Stimulated activated CD8-positive, alpha-beta memory T cell treated with anti-CD3 and anti-CD28 coated beads, Interleukin-15, amount 100 ng/mL, for 48 hours (primary cell): Measurements from ENCODE around the gene NDRG2.
"Not testable (repeated sequence)": the region's sequence is repeated elsewhere in the genome, so short reads cannot be mapped to it uniquely, and the experiment has no call there.

Experiments used
- DNase-seq, 2 donors: peaks; one replicate each; pipeline ENCODE4 v3.0.0-alpha.2; 2020; ENCODE audit warnings: low read depth in 2 of 2

NDRG2 gene

GRCh38 chr14:21055432-21056117 is 30.7 kb upstream of the NDRG2 start:
- DNase-seq, result no peak

GRCh38 chr14:21054768-21055145 is 29.9 kb upstream of the NDRG2 start:
- no peak for DNase-seq

GRCh38 chr14:21054123-21054767 is 29.4 kb upstream of the NDRG2 start:
- DNase-seq, result no peak

GRCh38 chr14:21053184-21054122 is 28.6 kb upstream of the NDRG2 start:
- DNase-seq, result no peak

- DNase-seq, result no peak
Observed at GRCh38 chr14:21050597-21050996, 25.7 kb upstream of the NDRG2 start.

- DNase-seq, result no peak
Observed at GRCh38 chr14:21049271-21049673, 24.4 kb upstream of the NDRG2 start.

- no peak for DNase-seq
Observed at GRCh38 chr14:21048638-21049037, 23.8 kb upstream of the NDRG2 start.

- no peak for DNase-seq
Observed at GRCh38 chr14:21047378-21047781, 22.5 kb upstream of the NDRG2 start.

- DNase-seq, result no peak
Observed at GRCh38 chr14:21043974-21044618, 19.2 kb upstream of the NDRG2 start.

GRCh38 chr14:21043387-21043973 is 18.6 kb upstream of the NDRG2 start:
- DNase-seq, result no peak

- DNase-seq, result no peak
Observed at GRCh38 chr14:21042918-21043317, 18.1 kb upstream of the NDRG2 start.

- DNase-seq, result no peak
Observed at GRCh38 chr14:21041676-21042433, 17.0 kb upstream of the NDRG2 start, which contains the start of gene RNASE7. Gene RNASE7, plus strand, starts transcription at chr14:21042362. Its CDS starts 631 bp downstream, at chr14:21042993.

GRCh38 chr14:21040941-21041340 is 16.1 kb upstream of the NDRG2 start:
- DNase-seq, result not testable (repeated sequence)

GRCh38 chr14:21040370-21040925 is 15.6 kb upstream of the NDRG2 start:
- no peak for DNase-seq

- DNase-seq, result no peak
Observed at GRCh38 chr14:21039585-21040369, 14.9 kb upstream of the NDRG2 start.

- DNase-seq, result no peak
Observed at GRCh38 chr14:21038441-21039422, 13.9 kb upstream of the NDRG2 start.

GRCh38 chr14:21037156-21037555 is 12.3 kb upstream of the NDRG2 start:
- no peak for DNase-seq

GRCh38 chr14:21036751-21037150 is 11.9 kb upstream of the NDRG2 start:
- DNase-seq, result no peak
